CD8-positive, alpha-beta memory T cell (primary cell): Measurements from ENCODE around the gene B3GALT5. TPM values are rescaled to one million over a fixed set of nuclear protein-coding genes. Genes with fewer than 3 reads are reported as not detected.

ENCODE experiments used
- CTCF ChIA-PET: fragments of 350-600 bp; sonication (Branson Sonifier 250); formaldehyde crosslinking; loops from one replicate; lab custom pipeline; 2021; ENCODE audit warnings: antibody characterized with exemption; lab: Charles Lee
- POLR2A ChIA-PET: fragments of 350-600 bp; sonication (Branson Sonifier 250); formaldehyde crosslinking; loops from one replicate; lab custom pipeline; 2021; ENCODE audit warnings: antibody characterized with exemption; lab: Charles Lee
- DNase-seq, 5 donors: peaks; one replicate each; pipeline versions ENCODE4 v3.0.0 to v3.0.0-alpha.2; 2020 to 2022; ENCODE audit warnings: mixed read lengths in 1 of 5
- H3K27ac ChIP-seq: one replicate; pipeline ENCODE4 v1.7.0; 2013; ENCODE audit warnings: low read depth, mild to moderate bottlenecking, low read length, moderate library complexity
- H3K27me3 ChIP-seq: 2 replicates; pipeline ENCODE4 v1.7.0; 2013; ENCODE audit warnings: low read length, mild to moderate bottlenecking; ENCODE audit not compliant: insufficient read depth, poor library complexity, severe bottlenecking
- H3K36me3 ChIP-seq: 2 replicates; pipeline ENCODE4 v1.7.0; 2013; ENCODE audit warnings: mild to moderate bottlenecking, low read length, moderate library complexity; ENCODE audit not compliant: insufficient read depth
- H3K4me1 ChIP-seq: 2 replicates; pipeline ENCODE4 v1.7.0; 2013; ENCODE audit warnings: mild to moderate bottlenecking, low read length, moderate library complexity; ENCODE audit not compliant: insufficient read depth
- H3K4me3 ChIP-seq: 2 replicates; pipeline ENCODE4 v1.7.0; 2013; ENCODE audit warnings: mild to moderate bottlenecking, low read length
- H3K9me3 ChIP-seq: 2 replicates; pipeline ENCODE4 v1.7.0; 2013; ENCODE audit warnings: mild to moderate bottlenecking, low read length
- H3K27ac Mint-ChIP-seq, 8 donors: one replicate each; pipeline ENCODE4 v1.8.0; 2020 to 2021; ENCODE audit warnings: mixed read lengths in 8 of 8, mild to moderate bottlenecking in 6 of 8, inconsistent platforms in 3 of 8, moderate library complexity in 3 of 8
- H3K27me3 Mint-ChIP-seq, 2 donors: one replicate each; pipeline ENCODE4 v1.8.0; 2020 to 2021; ENCODE audit warnings: mixed read lengths in 2 of 2, mild to moderate bottlenecking in 1 of 2, moderate library complexity in 1 of 2
- H3K36me3 Mint-ChIP-seq, 3 donors: one replicate each; pipeline ENCODE4 v1.8.0; 2020 to 2021; ENCODE audit warnings: mixed read lengths in 3 of 3, inconsistent platforms in 1 of 3, mild to moderate bottlenecking in 1 of 3
- H3K4me1 Mint-ChIP-seq, 3 donors: one replicate each; pipeline ENCODE4 v1.8.0; 2020 to 2021; ENCODE audit warnings: mixed read lengths in 3 of 3, inconsistent platforms in 1 of 3, mild to moderate bottlenecking in 1 of 3
- H3K4me3 Mint-ChIP-seq, 7 donors: one replicate each; pipeline ENCODE4 v1.8.0; 2020 to 2021; ENCODE audit warnings: mixed read lengths in 7 of 7, mild to moderate bottlenecking in 6 of 7, moderate library complexity in 4 of 7, inconsistent platforms in 2 of 7
- H3K9me3 Mint-ChIP-seq, 5 donors: one replicate each; pipeline ENCODE4 v1.8.0; 2020 to 2022; ENCODE audit warnings: mixed read lengths in 5 of 5, mild to moderate bottlenecking in 3 of 5, moderate library complexity in 2 of 5, inconsistent platforms in 1 of 5
- polyA plus RNA-seq: library from polyadenylated mRNA; unstranded; fragments of 300-500 nt; fragmentation: Illumina TruSeq; gene quantifications from one replicate; pipeline ENCODE4 v1.2.3, GENCODE V29; 2021
- total RNA-seq, 2 experiments: library from RNA; stranded (reverse); gene quantifications; one replicate each; pipeline ENCODE4 v1.2.3, GENCODE V29; 2021

Gene B3GALT5
- total and polyA plus RNA-seq, 3 experiments from 2014 or later = not detected

GRCh38 chr21:39660191-39660980 lies 47.6 kb downstream of the B3GALT5 start:
- Mint-ChIP-seq H3K27ac (no peak overlapping the region), H3K27me3 (peaks cover 0 to 4% of the 10 kb centered on the region in 2 donors), H3K4me1 (peaks cover 0 to under 1% (median 0%) of the 10 kb centered on the region in 3 donors), H3K4me3 (no peak overlapping the region), H3K9me3 (peaks cover 0 to 5% (median 0%) of the 10 kb centered on the region in 5 donors), H3K36me3 (no peaks in the 10 kb centered on the region)
- no peaks in the 10 kb centered on the region for H3K36me3 ChIP-seq
- ChIA-PET CTCF (no interaction called here), POLR2A (no interaction called here)
- no peaks in the 10 kb centered on the region for H3K4me1 ChIP-seq
- no peak overlapping the region for H3K27ac ChIP-seq
- H3K27me3 ChIP-seq = no peaks in the 10 kb centered on the region
- no peaks in the 10 kb centered on the region for H3K9me3 ChIP-seq
- no peak for DNase-seq
- no peak overlapping the region for H3K4me3 ChIP-seq

- Histone ChIP-seq H3K27me3 (no peaks in the 10 kb centered on the region), H3K4me3 (no peak overlapping the region), H3K27ac (no peak overlapping the region), H3K4me1 (no peaks in the 10 kb centered on the region), H3K36me3 (no peaks in the 10 kb centered on the region), H3K9me3 (no peaks in the 10 kb centered on the region)
- ChIA-PET CTCF (no interaction called here), POLR2A (no interaction called here)
- Mint-ChIP-seq H3K36me3 (no peaks in the 10 kb centered on the region), H3K27me3 (peaks cover 0 to 4% of the 10 kb centered on the region in 2 donors), H3K4me1 (peaks cover 0 to 1% (median 0%) of the 10 kb centered on the region in 3 donors), H3K27ac (no peak overlapping the region), H3K9me3 (peaks cover 0 to 5% (median 2%) of the 10 kb centered on the region in 5 donors), H3K4me3 (no peak overlapping the region)
- no peak for DNase-seq
Observed at GRCh38 chr21:39661121-39661520, 48.4 kb downstream of the B3GALT5 start.

GRCh38 chr21:39661740-39662139 lies 49.0 kb downstream of the B3GALT5 start:
- no peak overlapping the region for H3K4me3 Mint-ChIP-seq
- Histone ChIP-seq H3K27ac (no peak overlapping the region), H3K4me3 (no peak overlapping the region), H3K9me3 (no peaks in the 10 kb centered on the region), H3K36me3 (no peaks in the 10 kb centered on the region), H3K27me3 (no peaks in the 10 kb centered on the region), H3K4me1 (no peaks in the 10 kb centered on the region)
- H3K27ac Mint-ChIP-seq = no peak overlapping the region
- ChIA-PET CTCF (no interaction called here), POLR2A (no interaction called here)
- H3K36me3 Mint-ChIP-seq = no peaks in the 10 kb centered on the region
- H3K9me3 Mint-ChIP-seq = peaks cover 0 to 5% (median 2%) of the 10 kb centered on the region in 5 donors
- no peak for DNase-seq
- H3K27me3 Mint-ChIP-seq = peaks cover 0 to 5% of the 10 kb centered on the region in 2 donors
- peaks cover 0 to 1% (median 0%) of the 10 kb centered on the region in 3 donors for H3K4me1 Mint-ChIP-seq

- no peak overlapping the region for H3K27ac Mint-ChIP-seq
- no peaks in the 10 kb centered on the region for H3K9me3 ChIP-seq
- peaks cover 0 to 1% (median 0%) of the 10 kb centered on the region in 3 donors for H3K4me1 Mint-ChIP-seq
- ChIA-PET POLR2A (no interaction called here), CTCF (no interaction called here)
- DNase-seq = no peak
- no peak overlapping the region for H3K4me3 ChIP-seq
- H3K27ac ChIP-seq = no peak overlapping the region
- no peaks in the 10 kb centered on the region for H3K36me3 ChIP-seq
- no peaks in the 10 kb centered on the region for H3K4me1 ChIP-seq
- H3K27me3 ChIP-seq = no peaks in the 10 kb centered on the region
- peaks cover 0 to 5% (median 1%) of the 10 kb centered on the region in 5 donors for H3K9me3 Mint-ChIP-seq
- no peak overlapping the region for H3K4me3 Mint-ChIP-seq
- H3K27me3 Mint-ChIP-seq = peaks cover 0 to 5% of the 10 kb centered on the region in 2 donors
- no peaks in the 10 kb centered on the region for H3K36me3 Mint-ChIP-seq
Observed at GRCh38 chr21:39662411-39662953, 49.7 kb downstream of the B3GALT5 start.

- H3K9me3 Mint-ChIP-seq = peaks cover 0 to 5% (median 0%) of the 10 kb centered on the region in 5 donors
- no peak for DNase-seq
- Histone ChIP-seq H3K27me3 (no peaks in the 10 kb centered on the region), H3K27ac (no peak overlapping the region), H3K9me3 (no peaks in the 10 kb centered on the region), H3K4me3 (no peak overlapping the region), H3K4me1 (no peaks in the 10 kb centered on the region), H3K36me3 (no peaks in the 10 kb centered on the region)
- no peaks in the 10 kb centered on the region for H3K36me3 Mint-ChIP-seq
- CTCF ChIA-PET = no interaction called here
- POLR2A ChIA-PET = no interaction called here
- peaks cover 0 to 1% (median 0%) of the 10 kb centered on the region in 3 donors for H3K4me1 Mint-ChIP-seq
- H3K27ac Mint-ChIP-seq = no peak overlapping the region
- H3K4me3 Mint-ChIP-seq = no peak overlapping the region
- peaks cover 0 to 5% of the 10 kb centered on the region in 2 donors for H3K27me3 Mint-ChIP-seq
Observed at GRCh38 chr21:39663066-39663465, 50.3 kb downstream of the B3GALT5 start.

GRCh38 chr21:39663742-39664492 lies 51.2 kb downstream of the B3GALT5 start:
- CTCF ChIA-PET = no interaction called here
- Mint-ChIP-seq H3K36me3 (no peaks in the 10 kb centered on the region), H3K27ac (no peak overlapping the region), H3K9me3 (peaks cover 0 to 5% (median 0%) of the 10 kb centered on the region in 5 donors), H3K27me3 (peaks cover 0 to 5% of the 10 kb centered on the region in 2 donors), H3K4me3 (no peak overlapping the region), H3K4me1 (peaks cover 0 to 1% (median 0%) of the 10 kb centered on the region in 3 donors)
- Histone ChIP-seq H3K4me1 (no peaks in the 10 kb centered on the region), H3K36me3 (no peaks in the 10 kb centered on the region), H3K27me3 (no peaks in the 10 kb centered on the region), H3K9me3 (no peaks in the 10 kb centered on the region), H3K27ac (no peak overlapping the region), H3K4me3 (no peak overlapping the region)
- POLR2A ChIA-PET = no interaction called here
- DNase-seq = no peak

- no peak overlapping the region for H3K27ac Mint-ChIP-seq
- H3K27me3 Mint-ChIP-seq = peaks cover 0 to 2% of the 10 kb centered on the region in 2 donors
- peaks cover 0 to 1% (median 0%) of the 10 kb centered on the region in 3 donors for H3K4me1 Mint-ChIP-seq
- Histone ChIP-seq H3K27ac (no peak overlapping the region), H3K9me3 (no peaks in the 10 kb centered on the region), H3K4me1 (no peaks in the 10 kb centered on the region), H3K27me3 (no peaks in the 10 kb centered on the region), H3K36me3 (no peaks in the 10 kb centered on the region), H3K4me3 (no peak overlapping the region)
- no peak for DNase-seq
- no peak overlapping the region for H3K4me3 Mint-ChIP-seq
- peaks cover 0 to 5% (median 0%) of the 10 kb centered on the region in 5 donors for H3K9me3 Mint-ChIP-seq
- H3K36me3 Mint-ChIP-seq = no peaks in the 10 kb centered on the region
- ChIA-PET POLR2A (no interaction called here), CTCF (no interaction called here)
Observed at GRCh38 chr21:39664586-39664985, 51.8 kb downstream of the B3GALT5 start.

- CTCF ChIA-PET = no interaction called here
- H3K4me1 ChIP-seq = no peaks in the 10 kb centered on the region
- peak in 1 of 5 donors; percentile 7 for DNase-seq
Observed at GRCh38 chr21:39666026-39666425, 53.3 kb downstream of the B3GALT5 start.

More at GRCh38 chr21:39666026-39666425, 53.3 kb downstream of the B3GALT5 start:
- Mint-ChIP-seq H3K36me3 (no peaks in the 10 kb centered on the region), H3K9me3 (peaks cover 0 to 8% (median 0%) of the 10 kb centered on the region in 5 donors), H3K4me3 (no peak overlapping the region), H3K27ac (peak overlapping the region in 2 of 8 donors; percentile 27 to 48), H3K27me3 (peaks cover 0 to 2% of the 10 kb centered on the region in 2 donors), H3K4me1 (peaks cover 0 to 1% (median 0%) of the 10 kb centered on the region in 3 donors)
- Histone ChIP-seq H3K36me3 (no peaks in the 10 kb centered on the region), H3K4me3 (no peak overlapping the region), H3K27ac (no peak overlapping the region), H3K9me3 (no peaks in the 10 kb centered on the region), H3K27me3 (no peaks in the 10 kb centered on the region)
- POLR2A ChIA-PET = no interaction called here
